Vagina (tissue), 2 donors: ENCODE data around the gene KRTAP10-12. TPM values are rescaled to one million over a fixed set of nuclear protein-coding genes. Genes with fewer than 3 reads are reported as not detected.
"Not testable (repeated sequence)": the region's sequence is repeated elsewhere in the genome, so short reads cannot be mapped to it uniquely, and the experiment has no call there.

Experiments
- DNase-seq, 2 donors: peaks; one replicate each; pipeline ENCODE4 v3.0.0-alpha.2; 2017; ENCODE audit errors: extremely low spot score in 2 of 2
- H3K27ac ChIP-seq: fragments of 200-600 bp; sonication (generic); one replicate; pipeline ENCODE4 v1.5.1; 2019
- H3K27me3 ChIP-seq: fragments of 200-600 bp; sonication (generic); one replicate; pipeline ENCODE4 v1.5.1; 2019
- H3K36me3 ChIP-seq, 2 donors: fragments of 200-600 bp; sonication (generic); one replicate each; pipeline ENCODE4 v1.5.1; 2017 to 2019
- H3K4me1 ChIP-seq: fragments of 200-600 bp; sonication (generic); one replicate; pipeline ENCODE4 v1.5.1; 2019
- H3K4me3 ChIP-seq, 2 donors: fragments of 200-600 bp; sonication (generic); 1 replicate in 1 of 2; 2 replicates in 1 of 2; pipeline ENCODE4 v1.5.1; 2016 to 2019
- H3K9me3 ChIP-seq: fragments of 200-600 bp; sonication (generic); one replicate; pipeline ENCODE4 v1.5.1; 2019
- POLR2A ChIP-seq, 2 donors: fragments of 450-650 bp; IDR thresholded peaks; one replicate each; pipeline ENCODE4 v1.6.1; 2017; ENCODE audit warnings: antibody characterized with exemption in 2 of 2, mild to moderate bottlenecking in 2 of 2, moderate library complexity in 2 of 2
- POLR2AphosphoS5 ChIP-seq, 2 donors: sonication (generic); formaldehyde crosslinking; IDR thresholded peaks; one replicate each; pipeline ENCODE4 v1.9.0; 2017; ENCODE audit warnings: antibody characterized with exemption in 2 of 2, mild to moderate bottlenecking in 2 of 2, low read depth in 1 of 2; ENCODE audit not compliant: insufficient read depth in 1 of 2
- intact Hi-C: fragments of 100-400 bp; cut with DNase I; formaldehyde crosslinking; loops from one replicate; pipeline ENCODE4 v1.15.1; 2023
- total RNA-seq: library from RNA; depleted of rRNA; stranded (reverse); fragments of >200 nt; gene quantifications from one replicate; pipeline ENCODE4 v1.2.3, GENCODE V29; 2016
- TF ChIP-seq, protein P1 (sequence below), 3 experiments: fragments of 450-650 bp in 2 of 3; fragments of 200-600 bp in 1 of 3; sonication (generic) in 1 of 3; IDR thresholded peaks; one replicate each; pipeline ENCODE4 v1.5.1; 2017 to 2019; ENCODE audit warnings: antibody characterized with exemption in 3 of 3, mild to moderate bottlenecking in 2 of 3, moderate library complexity in 2 of 3

Gene KRTAP10-12, protein sequence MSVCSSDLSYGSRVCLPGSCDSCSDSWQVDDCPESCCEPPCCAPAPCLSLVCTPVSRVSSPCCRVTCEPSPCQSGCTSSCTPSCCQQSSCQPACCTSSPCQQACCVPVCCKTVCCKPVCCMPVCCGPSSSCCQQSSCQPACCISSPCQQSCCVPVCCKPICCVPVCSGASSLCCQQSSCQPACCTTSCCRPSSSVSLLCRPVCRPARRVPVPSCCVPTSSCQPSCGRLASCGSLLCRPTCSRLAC
- not detected for total RNA-seq

DNA sequence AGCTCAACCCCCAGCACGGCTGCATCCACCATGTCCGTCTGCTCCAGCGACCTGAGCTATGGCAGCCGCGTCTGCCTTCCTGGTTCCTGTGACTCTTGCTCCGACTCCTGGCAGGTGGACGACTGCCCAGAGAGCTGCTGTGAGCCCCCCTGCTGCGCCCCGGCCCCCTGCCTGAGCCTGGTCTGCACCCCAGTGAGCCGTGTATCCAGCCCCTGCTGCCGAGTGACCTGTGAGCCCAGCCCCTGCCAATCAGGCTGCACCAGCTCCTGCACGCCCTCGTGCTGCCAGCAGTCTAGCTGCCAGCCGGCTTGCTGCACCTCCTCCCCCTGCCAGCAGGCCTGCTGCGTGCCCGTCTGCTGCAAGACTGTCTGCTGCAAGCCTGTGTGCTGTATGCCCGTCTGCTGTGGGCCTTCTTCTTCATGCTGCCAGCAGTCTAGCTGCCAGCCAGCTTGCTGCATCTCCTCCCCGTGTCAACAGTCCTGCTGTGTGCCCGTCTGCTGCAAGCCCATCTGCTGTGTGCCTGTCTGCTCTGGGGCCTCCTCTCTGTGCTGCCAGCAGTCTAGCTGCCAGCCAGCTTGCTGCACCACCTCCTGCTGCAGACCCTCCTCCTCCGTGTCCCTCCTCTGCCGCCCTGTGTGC, at the start of gene KRTAP10-12:
Gene KRTAP10-12, plus strand, starts transcription at position 1 of the 639 bp plus-strand sequence. Its CDS starts 30 bp downstream, at position 31.
- H3K4me3 ChIP-seq, H3K27me3 ChIP-seq, H3K27ac ChIP-seq, H3K4me1 ChIP-seq, H3K36me3 ChIP-seq, intact Hi-C loops, H3K9me3 ChIP-seq: not testable (repeated sequence)
- DNase-seq = peak; percentile 58 to 70

DNA sequence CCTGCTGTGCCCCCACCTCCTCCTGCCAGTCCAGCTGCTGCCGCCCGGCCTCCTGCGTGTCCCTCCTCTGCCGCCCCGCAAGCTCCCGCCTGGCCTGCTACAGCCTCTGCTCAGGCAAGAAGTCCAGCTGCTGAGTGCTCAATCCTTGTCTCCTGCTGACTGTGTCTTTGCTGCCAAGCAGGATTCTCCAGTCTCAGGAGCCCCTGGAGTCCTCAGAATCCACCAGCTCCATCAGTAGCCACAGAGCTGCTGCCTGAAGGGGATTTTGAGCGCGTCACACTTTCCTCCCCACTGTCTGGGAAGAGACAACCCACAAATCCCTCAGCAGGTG, 49.8 kb upstream of the KRTAP10-12 start:
- intact Hi-C loops = no loop called here
- TF ChIP-seq, protein P1, sequence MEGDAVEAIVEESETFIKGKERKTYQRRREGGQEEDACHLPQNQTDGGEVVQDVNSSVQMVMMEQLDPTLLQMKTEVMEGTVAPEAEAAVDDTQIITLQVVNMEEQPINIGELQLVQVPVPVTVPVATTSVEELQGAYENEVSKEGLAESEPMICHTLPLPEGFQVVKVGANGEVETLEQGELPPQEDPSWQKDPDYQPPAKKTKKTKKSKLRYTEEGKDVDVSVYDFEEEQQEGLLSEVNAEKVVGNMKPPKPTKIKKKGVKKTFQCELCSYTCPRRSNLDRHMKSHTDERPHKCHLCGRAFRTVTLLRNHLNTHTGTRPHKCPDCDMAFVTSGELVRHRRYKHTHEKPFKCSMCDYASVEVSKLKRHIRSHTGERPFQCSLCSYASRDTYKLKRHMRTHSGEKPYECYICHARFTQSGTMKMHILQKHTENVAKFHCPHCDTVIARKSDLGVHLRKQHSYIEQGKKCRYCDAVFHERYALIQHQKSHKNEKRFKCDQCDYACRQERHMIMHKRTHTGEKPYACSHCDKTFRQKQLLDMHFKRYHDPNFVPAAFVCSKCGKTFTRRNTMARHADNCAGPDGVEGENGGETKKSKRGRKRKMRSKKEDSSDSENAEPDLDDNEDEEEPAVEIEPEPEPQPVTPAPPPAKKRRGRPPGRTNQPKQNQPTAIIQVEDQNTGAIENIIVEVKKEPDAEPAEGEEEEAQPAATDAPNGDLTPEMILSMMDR (IDR thresholded peaks at IDR 0.05) = no peak
- TF ChIP-seq POLR2A (IDR thresholded peaks at IDR 0.05) = no peak
- no peak for TF ChIP-seq POLR2AphosphoS5 (IDR thresholded peaks at IDR 0.05; ENCODE audit: insufficient read depth in 1 of 2, low read depth in 1 of 2)
- Histone ChIP-seq H3K36me3 (no peaks in the 10 kb centered on the region), H3K27ac (no peak overlapping the region), H3K4me1 (no peaks in the 10 kb centered on the region), H3K27me3 (no peaks in the 10 kb centered on the region), H3K9me3 (no peaks in the 10 kb centered on the region), H3K4me3 (no peak overlapping the region)
- DNase-seq = no peak

DNA sequence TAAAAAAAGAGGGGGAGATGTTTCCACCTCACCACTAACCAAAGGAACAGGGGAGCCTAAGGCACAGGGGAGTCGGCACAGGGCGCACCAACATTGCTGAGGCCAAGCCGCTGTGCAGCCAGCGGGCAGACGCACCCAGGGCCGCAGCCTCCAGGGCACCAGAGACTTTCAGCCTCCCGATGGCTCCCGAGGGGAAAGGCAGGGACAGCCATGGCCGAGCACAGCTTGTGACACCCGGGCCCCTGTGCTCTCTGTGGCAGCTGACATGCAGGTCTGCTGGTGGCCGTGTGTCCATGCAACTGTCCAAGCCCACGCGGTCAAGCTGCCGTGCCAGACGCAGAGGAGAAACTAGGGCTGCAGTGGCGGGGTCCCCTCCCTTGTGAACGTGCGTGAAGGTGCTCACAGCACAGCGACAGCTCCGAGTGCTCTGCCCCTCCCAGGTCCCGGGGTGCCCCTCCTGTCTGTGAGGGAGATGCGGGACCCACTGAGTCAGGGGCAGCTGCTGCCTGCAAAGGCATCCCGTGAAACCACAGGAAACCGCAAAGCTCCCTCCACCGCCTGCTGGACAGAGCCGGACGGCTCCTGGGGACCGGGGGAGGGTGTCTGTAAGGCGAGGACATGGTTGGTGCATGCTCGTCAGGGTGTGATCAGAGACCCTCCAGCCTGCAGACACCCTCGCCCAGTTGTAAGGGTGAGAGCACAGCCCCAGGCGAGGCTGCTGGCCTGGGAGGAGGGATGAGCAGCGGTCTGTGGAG, 48.2 kb upstream of the KRTAP10-12 start:
- Histone ChIP-seq H3K4me1 (no peaks in the 10 kb centered on the region), H3K36me3 (no peaks in the 10 kb centered on the region), H3K9me3 (no peaks in the 10 kb centered on the region), H3K27ac (no peak overlapping the region), H3K27me3 (no peaks in the 10 kb centered on the region), H3K4me3 (no peak overlapping the region)
- TF ChIP-seq POLR2A (IDR thresholded peaks at IDR 0.05) (no peak), POLR2AphosphoS5 (IDR thresholded peaks at IDR 0.05; ENCODE audit: insufficient read depth in 1 of 2, low read depth in 1 of 2) (no peak)
- TF ChIP-seq, protein P1 (IDR thresholded peaks at IDR 0.05) = no peak
- intact Hi-C loops = no loop called here
- no peak for DNase-seq

DNA sequence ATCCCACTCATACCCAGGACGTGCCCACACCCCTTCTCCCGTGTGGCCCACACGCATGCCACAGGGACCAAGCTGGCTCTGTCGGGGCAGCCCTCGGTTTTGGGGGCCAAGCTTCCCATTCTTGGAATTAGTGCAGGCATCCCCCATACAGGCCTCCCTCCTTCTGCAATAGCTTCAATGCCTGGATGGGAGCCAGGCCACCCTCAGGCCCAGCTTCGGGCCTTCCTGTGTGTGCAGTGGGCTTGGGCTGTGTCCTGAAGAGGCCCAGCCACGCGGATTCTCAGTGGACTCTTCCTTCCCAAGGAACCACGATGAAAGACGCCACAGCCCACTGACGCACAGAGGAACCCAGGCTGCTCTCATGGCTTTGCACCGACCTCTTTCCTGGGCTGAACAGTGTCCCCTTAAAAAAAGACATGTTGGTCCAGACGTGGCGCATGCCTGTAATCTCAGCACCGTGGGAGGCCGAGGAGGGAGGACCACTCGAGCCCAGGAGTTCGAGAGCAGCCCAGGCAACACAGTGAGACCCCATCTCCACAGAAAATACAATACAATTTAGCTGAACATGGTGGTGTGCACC, 47.4 kb upstream of the KRTAP10-12 start:
- Histone ChIP-seq H3K4me3 (no peak overlapping the region), H3K27me3 (no peaks in the 10 kb centered on the region)
- intact Hi-C loops = no loop called here

More for the DNA sequence above, 47.4 kb upstream of the KRTAP10-12 start:
- DNase-seq = no peak
- TF ChIP-seq POLR2AphosphoS5 (IDR thresholded peaks at IDR 0.05; ENCODE audit: insufficient read depth in 1 of 2, low read depth in 1 of 2) (no peak), POLR2A (IDR thresholded peaks at IDR 0.05) (no peak)
- TF ChIP-seq, protein P1 (IDR thresholded peaks at IDR 0.05) = no peak
- H3K4me1 ChIP-seq = no peaks in the 10 kb centered on the region
- no peak overlapping the region for H3K27ac ChIP-seq
- H3K36me3 ChIP-seq = no peaks in the 10 kb centered on the region
- no peaks in the 10 kb centered on the region for H3K9me3 ChIP-seq
